Endodermal cell (in vitro differentiated cells): ENCODE results near the gene KCNJ11. TPM values are rescaled to one million over a fixed set of nuclear protein-coding genes. Genes with fewer than 3 reads are reported as not detected.

Source experiments
- DNase-seq: peaks from one replicate; pipeline ENCODE4 v3.0.0-alpha.2; 2017
- H3K27ac ChIP-seq: 2 replicates; pipeline ENCODE4 v1.5.1; 2013; ENCODE audit warnings: mild to moderate bottlenecking, low read depth, low read length, moderate library complexity
- H3K27me3 ChIP-seq: 2 replicates; pipeline ENCODE4 v1.6.1; 2013; ENCODE audit warnings: mild to moderate bottlenecking, low read length, moderate library complexity; ENCODE audit not compliant: insufficient read depth, control insufficient read depth, poor library complexity, severe bottlenecking
- H3K36me3 ChIP-seq: 2 replicates; pipeline ENCODE4 v1.7.0; 2013; ENCODE audit warnings: mild to moderate bottlenecking, low read length, moderate library complexity; ENCODE audit not compliant: control insufficient read depth, insufficient read depth
- H3K4me1 ChIP-seq: one replicate; pipeline ENCODE4 v1.7.0; 2013; ENCODE audit warnings: low read length; ENCODE audit not compliant: control insufficient read depth, insufficient read depth
- H3K4me3 ChIP-seq: 2 replicates; pipeline ENCODE4 v1.5.1; 2013; ENCODE audit warnings: mild to moderate bottlenecking, low read length, moderate library complexity
- H3K9ac ChIP-seq: 2 replicates; pipeline ENCODE4 v1.6.1; 2013; ENCODE audit warnings: mild to moderate bottlenecking, low read length, moderate library complexity; ENCODE audit not compliant: poor library complexity, severe bottlenecking; ENCODE audit errors: extremely low read depth
- H3K9me3 ChIP-seq: 2 replicates; pipeline ENCODE4 v1.6.1; 2013; ENCODE audit warnings: mild to moderate bottlenecking, low read length, moderate library complexity; ENCODE audit not compliant: control insufficient read depth
- H3K27ac Mint-ChIP-seq: 2 replicates; pipeline ENCODE4 v1.8.0; 2020; ENCODE audit warnings: mixed read lengths
- H3K27me3 Mint-ChIP-seq: 2 replicates; pipeline ENCODE4 v1.8.0; 2021; ENCODE audit warnings: mild to moderate bottlenecking, mixed read lengths; ENCODE audit not compliant: insufficient read depth
- H3K36me3 Mint-ChIP-seq: 2 replicates; pipeline ENCODE4 v1.8.0; 2020; ENCODE audit warnings: low read depth, mixed read lengths
- H3K4me1 Mint-ChIP-seq: 2 replicates; pipeline ENCODE4 v1.8.0; 2020; ENCODE audit warnings: mixed read lengths
- H3K4me3 Mint-ChIP-seq: 2 replicates; pipeline ENCODE4 v1.8.0; 2020; ENCODE audit warnings: mild to moderate bottlenecking, moderate library complexity, mixed read lengths
- H3K9me3 Mint-ChIP-seq: 2 replicates; pipeline ENCODE4 v1.8.0; 2020; ENCODE audit warnings: mild to moderate bottlenecking, mixed read lengths
- WGBS, 2 experiments: methylation state at CpG; one replicate each; pipeline versions ENCODE4 v1.1.5 to v1.1.7; 2013; ENCODE audit warnings: missing lambda C conversion rate in 2 of 2, mixed read lengths in 1 of 2; ENCODE audit not compliant: insufficient coverage in 1 of 2, insufficient read length in 1 of 2; 5-methylcytosine and 5-hydroxymethylcytosine counted together
- total RNA-seq, 2 donors: library from RNA; stranded (reverse); fragmentation: NEBNext Ultra II Directional in 1 of 2; extraction: Animal tissue kit (Norgen Biotek cat#: 25700) in 1 of 2; gene quantifications; 2 replicates in 1 of 2; 3 replicates in 1 of 2; pipeline ENCODE4 v1.2.1, GENCODE V29; 2021
- TF ChIP-seq, protein P1 (sequence below): fragments of 200-600 bp; sonication (generic); conservative IDR thresholded peaks from 2 replicates; pipeline ENCODE4 v1.5.0; 2021; ENCODE audit warnings: antibody characterized with exemption, mild to moderate bottlenecking

Gene KCNJ11
- total RNA-seq, 2 donors from 2014 or later, result 2.2 to 5.3 TPM

GRCh38 chr11:17396598-17397310, 8.3 kb upstream of the KCNJ11 start:
- H3K27ac Mint-ChIP-seq, result no peak overlapping the region
- 94% methylated on average over 10 to 22 of the region's 22 CpGs for WGBS, 2 experiments

DNA sequence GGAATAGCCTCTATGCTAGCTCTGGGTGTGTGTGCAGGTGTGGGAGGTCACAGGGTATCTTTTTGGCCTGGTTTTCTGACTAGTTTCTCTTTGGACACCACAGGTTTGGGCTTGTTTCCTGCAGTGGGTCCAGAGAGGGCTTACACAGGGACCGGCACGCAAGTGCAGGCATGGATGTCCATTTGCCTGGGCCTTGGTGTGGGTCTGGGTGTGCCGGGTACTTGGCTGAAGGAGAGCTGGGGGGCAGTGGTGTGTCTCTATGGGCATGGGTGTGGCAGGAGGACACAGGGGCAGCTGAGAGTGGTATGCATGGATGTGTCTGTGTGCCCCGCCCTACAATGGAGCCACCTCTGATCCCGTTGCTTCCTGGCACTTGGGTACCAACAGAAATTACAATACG, 7.5 kb upstream of the KCNJ11 start:
- no peak overlapping the region for H3K9ac ChIP-seq
- no peak overlapping the region for H3K27ac Mint-ChIP-seq
- no peaks in the 10 kb centered on the region for H3K4me1 ChIP-seq
- DNase-seq, result no peak
- no peaks in the 10 kb centered on the region for H3K9me3 ChIP-seq
- peaks cover 12% of the 10 kb centered on the region for H3K27me3 ChIP-seq
- TF ChIP-seq, protein P1, sequence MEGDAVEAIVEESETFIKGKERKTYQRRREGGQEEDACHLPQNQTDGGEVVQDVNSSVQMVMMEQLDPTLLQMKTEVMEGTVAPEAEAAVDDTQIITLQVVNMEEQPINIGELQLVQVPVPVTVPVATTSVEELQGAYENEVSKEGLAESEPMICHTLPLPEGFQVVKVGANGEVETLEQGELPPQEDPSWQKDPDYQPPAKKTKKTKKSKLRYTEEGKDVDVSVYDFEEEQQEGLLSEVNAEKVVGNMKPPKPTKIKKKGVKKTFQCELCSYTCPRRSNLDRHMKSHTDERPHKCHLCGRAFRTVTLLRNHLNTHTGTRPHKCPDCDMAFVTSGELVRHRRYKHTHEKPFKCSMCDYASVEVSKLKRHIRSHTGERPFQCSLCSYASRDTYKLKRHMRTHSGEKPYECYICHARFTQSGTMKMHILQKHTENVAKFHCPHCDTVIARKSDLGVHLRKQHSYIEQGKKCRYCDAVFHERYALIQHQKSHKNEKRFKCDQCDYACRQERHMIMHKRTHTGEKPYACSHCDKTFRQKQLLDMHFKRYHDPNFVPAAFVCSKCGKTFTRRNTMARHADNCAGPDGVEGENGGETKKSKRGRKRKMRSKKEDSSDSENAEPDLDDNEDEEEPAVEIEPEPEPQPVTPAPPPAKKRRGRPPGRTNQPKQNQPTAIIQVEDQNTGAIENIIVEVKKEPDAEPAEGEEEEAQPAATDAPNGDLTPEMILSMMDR, result no peak
- H3K4me3 ChIP-seq, result no peak overlapping the region
- peaks cover under 1% of the 10 kb centered on the region for H3K4me1 Mint-ChIP-seq
- no peak overlapping the region for H3K4me3 Mint-ChIP-seq
- H3K9me3 Mint-ChIP-seq, result no peaks in the 10 kb centered on the region
- H3K27me3 Mint-ChIP-seq, result peaks cover 29% of the 10 kb centered on the region
- 94 to 98% methylated on average over 5 to 6 of the region's 6 CpGs for WGBS, 2 experiments
- H3K36me3 ChIP-seq, result no peaks in the 10 kb centered on the region
- no peak overlapping the region for H3K27ac ChIP-seq
- H3K36me3 Mint-ChIP-seq, result no peaks in the 10 kb centered on the region

More at GRCh38 chr11:17396598-17397310, 8.3 kb upstream of the KCNJ11 start:
- H3K9me3 ChIP-seq, result no peaks in the 10 kb centered on the region
- Mint-ChIP-seq H3K9me3 (no peaks in the 10 kb centered on the region), H3K4me3 (no peak overlapping the region), H3K36me3 (no peaks in the 10 kb centered on the region), H3K4me1 (peaks cover 2% of the 10 kb centered on the region), H3K27me3 (peaks cover 21% of the 10 kb centered on the region)
- TF ChIP-seq, protein P1, result no peak
- no peak for DNase-seq
- peaks cover 4% of the 10 kb centered on the region for H3K27me3 ChIP-seq
- no peak overlapping the region for H3K27ac ChIP-seq
- H3K36me3 ChIP-seq, result no peaks in the 10 kb centered on the region
- no peak overlapping the region for H3K4me3 ChIP-seq
- no peaks in the 10 kb centered on the region for H3K4me1 ChIP-seq
- H3K9ac ChIP-seq, result no peak overlapping the region

GRCh38 chr11:17395554-17395961, 7.1 kb upstream of the KCNJ11 start:
- H3K27me3 Mint-ChIP-seq, result peaks cover 32% of the 10 kb centered on the region
- Histone ChIP-seq H3K9me3 (no peaks in the 10 kb centered on the region), H3K9ac (no peak overlapping the region), H3K36me3 (no peaks in the 10 kb centered on the region), H3K4me3 (no peak overlapping the region), H3K4me1 (no peaks in the 10 kb centered on the region), H3K27me3 (peaks cover 16% of the 10 kb centered on the region), H3K27ac (no peak overlapping the region)
- H3K9me3 Mint-ChIP-seq, result no peaks in the 10 kb centered on the region
- H3K27ac Mint-ChIP-seq, result no peak overlapping the region
- no peaks in the 10 kb centered on the region for H3K36me3 Mint-ChIP-seq
- DNase-seq, result no peak
- H3K4me3 Mint-ChIP-seq, result no peak overlapping the region
- TF ChIP-seq, protein P1, result no peak
- 90 to 91% methylated on average over 14 to 20 of the region's 20 CpGs for WGBS, 2 experiments
- H3K4me1 Mint-ChIP-seq, result no peaks in the 10 kb centered on the region
